Measurements from ENCODE around the gene ZBTB32.
A peak's percentile ranks its signal among the peaks of the same experiment; 100 is the strongest.

The ZBTB32 gene

DNA sequence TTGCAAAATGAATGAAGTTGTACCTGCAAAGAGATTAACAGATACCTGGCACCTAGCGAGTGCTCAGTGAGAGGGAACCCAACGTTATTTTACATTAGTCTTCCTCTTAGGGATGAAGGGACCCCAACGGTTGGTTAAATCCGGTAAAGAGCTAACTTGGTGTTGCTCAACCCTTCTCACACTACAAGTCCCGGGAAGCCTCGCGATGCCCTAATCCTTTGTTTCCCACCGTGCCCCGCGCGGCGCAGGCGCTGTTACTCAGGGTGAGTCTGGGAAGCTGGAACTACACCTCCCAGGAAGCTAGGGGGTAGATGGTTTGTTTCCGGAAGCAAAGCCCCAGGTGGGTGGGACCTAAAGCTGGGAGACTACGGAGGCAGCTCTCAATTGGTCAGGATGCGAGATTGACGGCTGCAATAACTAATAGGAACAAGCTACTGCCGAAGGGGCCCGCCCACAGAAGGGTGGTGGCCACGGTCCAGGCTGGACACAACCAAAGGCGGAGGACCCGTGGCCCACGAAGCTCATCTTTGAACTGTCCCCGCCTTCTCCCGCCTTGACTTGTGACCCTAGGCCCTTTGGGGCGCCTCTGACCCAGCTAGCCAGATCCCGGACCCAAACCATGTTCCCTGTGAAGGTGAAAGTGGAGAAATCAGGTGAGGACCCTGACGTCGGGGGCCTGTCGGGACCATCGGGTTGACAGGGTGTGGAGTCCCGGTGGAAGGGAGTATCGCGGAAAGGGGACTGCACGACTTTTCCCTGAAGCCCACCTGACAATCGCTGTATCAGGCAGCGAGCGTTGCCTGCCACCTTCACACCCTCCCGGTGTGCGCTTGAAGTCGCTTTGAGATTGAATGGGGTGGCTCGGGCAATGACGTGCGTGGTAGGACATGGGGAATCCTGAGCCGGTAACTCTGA, 44.0 kb downstream of the ZBTB32 start, which contains the start of gene LIN37:
LIN37 (plus strand) TSS at position 471 of the 915 bp plus-strand sequence; CDS start at position 620, 149 bp downstream.
- Histone ChIP-seq H3K36me3 (ENCODE audit: control insufficient read depth in 2 of 2, insufficient read depth in 1 of 2, low read length in 2 of 2) (peaks cover 20 to 51% of the 10 kb centered on the region in 2 experiments), H3K9me3 (ENCODE audit: control insufficient read depth, insufficient read depth, low read depth, low read length) (no peaks in the 10 kb centered on the region; the same call in none of the 2 replicates), H3K4me1 (ENCODE audit: control insufficient read depth, insufficient read depth, low read length) (peaks cover 30% of the 10 kb centered on the region), H3K27ac (ENCODE audit: extremely low read depth, low read depth, low read length) (peak within 1 kb of the TSS; percentile 68), H3K4me3 (ENCODE audit: low read depth, low read length) (peak within 1 kb of the TSS; percentile 63)
- CTCF ChIA-PET, result interaction anchor here (0.6 to 4.9 kb wide), 15 partner anchors 8 to 704 kb away, joined by 3 to 37 read pairs (median 4); partner anchors contain the start of gene HSPB6
- POLR2A ChIA-PET, result interaction anchor here (0.6 to 2.9 kb wide), 53 partner anchors 8 to 607 kb away, joined by 3 to 87 read pairs (median 6); partner anchors contain the start of genes ALKBH6, COX6B1, HAUS5 and HSPB6
- TF ChIP-seq ZNF704 (tag by site-specific recombination; IDR thresholded peaks at IDR 0.05) (no peak), ZBTB7A (tag by site-specific recombination; IDR thresholded peaks at IDR 0.05; ENCODE audit: low read depth) (peak; percentile 88; the same call in 1 of the 2 replicates), ZNF211 (tag by site-specific recombination; IDR thresholded peaks at IDR 0.05; ENCODE audit: low read depth) (no peak), IKZF3 (tag by site-specific recombination; IDR thresholded peaks at IDR 0.05) (no peak), ZNF416 (tag by site-specific recombination; IDR thresholded peaks at IDR 0.05) (no peak), MYNN (tag by site-specific recombination; IDR thresholded peaks at IDR 0.05; ENCODE audit: borderline replicate concordance) (no peak), KLF17 (tag by site-specific recombination; IDR thresholded peaks at IDR 0.05) (peak; percentile 73), ZNF76 (tag by site-specific recombination; IDR thresholded peaks at IDR 0.05; ENCODE audit: borderline replicate concordance, low read depth) (peak; percentile 100), YY1 (tag by site-specific recombination; IDR thresholded peaks at IDR 0.05) (peak; percentile 9; the same call in 1 of the 2 replicates), ZNF670 (tag by site-specific recombination; IDR thresholded peaks at IDR 0.05; ENCODE audit: low read depth) (no peak), ZBTB17 (tag by site-specific recombination; IDR thresholded peaks at IDR 0.05) (no peak), ZNF24 (tag by site-specific recombination; IDR thresholded peaks at IDR 0.05) (no peak), EGR2 (tag by site-specific recombination; IDR thresholded peaks at IDR 0.05; ENCODE audit: low read depth) (peak; percentile 57), ZNF610 (tag by site-specific recombination; IDR thresholded peaks at IDR 0.05; ENCODE audit: borderline replicate concordance) (peak; percentile 52; the same call in 1 of the 2 replicates), BCL11B (tag by site-specific recombination; IDR thresholded peaks at IDR 0.05; ENCODE audit: low read depth) (peak; percentile 96), GLI2 (tag by site-specific recombination; IDR thresholded peaks at IDR 0.05; ENCODE audit: borderline replicate concordance, low read depth) (no peak), GLI4 (tag by site-specific recombination; IDR thresholded peaks at IDR 0.05) (no peak), ZNF548 (tag by site-specific recombination; IDR thresholded peaks at IDR 0.05) (no peak), ZNF133 (tag by site-specific recombination; IDR thresholded peaks at IDR 0.05) (peak; percentile 48), YY2 (tag by site-specific recombination; IDR thresholded peaks at IDR 0.05) (no peak), KLF10 (tag by site-specific recombination; IDR thresholded peaks at IDR 0.05) (peak; percentile 55)
- TF ChIP-seq, protein P1, sequence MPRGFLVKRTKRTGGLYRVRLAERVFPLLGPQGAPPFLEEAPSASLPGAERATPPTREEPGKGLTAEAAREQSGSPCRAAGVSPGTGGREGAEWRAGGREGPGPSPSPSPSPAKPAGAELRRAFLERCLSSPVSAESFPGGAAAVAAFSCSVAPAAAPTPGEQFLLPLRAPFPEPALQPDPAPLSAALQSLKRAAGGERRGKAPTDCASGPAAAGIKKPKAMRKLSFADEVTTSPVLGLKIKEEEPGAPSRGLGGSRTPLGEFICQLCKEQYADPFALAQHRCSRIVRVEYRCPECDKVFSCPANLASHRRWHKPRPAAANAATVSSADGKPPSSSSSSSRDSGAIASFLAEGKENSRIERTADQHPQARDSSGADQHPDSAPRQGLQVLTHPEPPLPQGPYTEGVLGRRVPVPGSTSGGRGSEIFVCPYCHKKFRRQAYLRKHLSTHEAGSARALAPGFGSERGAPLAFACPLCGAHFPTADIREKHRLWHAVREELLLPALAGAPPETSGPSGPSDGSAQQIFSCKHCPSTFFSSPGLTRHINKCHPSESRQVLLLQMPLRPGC (tag by site-specific recombination; IDR thresholded peaks at IDR 0.05), result peak; percentile 74
- TF ChIP-seq, protein P2, sequence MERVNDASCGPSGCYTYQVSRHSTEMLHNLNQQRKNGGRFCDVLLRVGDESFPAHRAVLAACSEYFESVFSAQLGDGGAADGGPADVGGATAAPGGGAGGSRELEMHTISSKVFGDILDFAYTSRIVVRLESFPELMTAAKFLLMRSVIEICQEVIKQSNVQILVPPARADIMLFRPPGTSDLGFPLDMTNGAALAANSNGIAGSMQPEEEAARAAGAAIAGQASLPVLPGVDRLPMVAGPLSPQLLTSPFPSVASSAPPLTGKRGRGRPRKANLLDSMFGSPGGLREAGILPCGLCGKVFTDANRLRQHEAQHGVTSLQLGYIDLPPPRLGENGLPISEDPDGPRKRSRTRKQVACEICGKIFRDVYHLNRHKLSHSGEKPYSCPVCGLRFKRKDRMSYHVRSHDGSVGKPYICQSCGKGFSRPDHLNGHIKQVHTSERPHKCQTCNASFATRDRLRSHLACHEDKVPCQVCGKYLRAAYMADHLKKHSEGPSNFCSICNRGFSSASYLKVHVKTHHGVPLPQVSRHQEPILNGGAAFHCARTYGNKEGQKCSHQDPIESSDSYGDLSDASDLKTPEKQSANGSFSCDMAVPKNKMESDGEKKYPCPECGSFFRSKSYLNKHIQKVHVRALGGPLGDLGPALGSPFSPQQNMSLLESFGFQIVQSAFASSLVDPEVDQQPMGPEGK (tag by site-specific recombination; IDR thresholded peaks at IDR 0.05), result peak; percentile 74
- TF ChIP-seq, protein P3, sequence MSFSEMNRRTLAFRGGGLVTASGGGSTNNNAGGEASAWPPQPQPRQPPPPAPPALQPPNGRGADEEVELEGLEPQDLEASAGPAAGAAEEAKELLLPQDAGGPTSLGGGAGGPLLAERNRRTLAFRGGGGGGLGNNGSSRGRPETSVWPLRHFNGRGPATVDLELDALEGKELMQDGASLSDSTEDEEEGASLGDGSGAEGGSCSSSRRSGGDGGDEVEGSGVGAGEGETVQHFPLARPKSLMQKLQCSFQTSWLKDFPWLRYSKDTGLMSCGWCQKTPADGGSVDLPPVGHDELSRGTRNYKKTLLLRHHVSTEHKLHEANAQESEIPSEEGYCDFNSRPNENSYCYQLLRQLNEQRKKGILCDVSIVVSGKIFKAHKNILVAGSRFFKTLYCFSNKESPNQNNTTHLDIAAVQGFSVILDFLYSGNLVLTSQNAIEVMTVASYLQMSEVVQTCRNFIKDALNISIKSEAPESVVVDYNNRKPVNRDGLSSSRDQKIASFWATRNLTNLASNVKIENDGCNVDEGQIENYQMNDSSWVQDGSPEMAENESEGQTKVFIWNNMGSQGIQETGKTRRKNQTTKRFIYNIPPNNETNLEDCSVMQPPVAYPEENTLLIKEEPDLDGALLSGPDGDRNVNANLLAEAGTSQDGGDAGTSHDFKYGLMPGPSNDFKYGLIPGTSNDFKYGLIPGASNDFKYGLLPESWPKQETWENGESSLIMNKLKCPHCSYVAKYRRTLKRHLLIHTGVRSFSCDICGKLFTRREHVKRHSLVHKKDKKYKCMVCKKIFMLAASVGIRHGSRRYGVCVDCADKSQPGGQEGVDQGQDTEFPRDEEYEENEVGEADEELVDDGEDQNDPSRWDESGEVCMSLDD (tag by site-specific recombination; IDR thresholded peaks at IDR 0.05), result peak; percentile 63
- TF ChIP-seq, protein P4, sequence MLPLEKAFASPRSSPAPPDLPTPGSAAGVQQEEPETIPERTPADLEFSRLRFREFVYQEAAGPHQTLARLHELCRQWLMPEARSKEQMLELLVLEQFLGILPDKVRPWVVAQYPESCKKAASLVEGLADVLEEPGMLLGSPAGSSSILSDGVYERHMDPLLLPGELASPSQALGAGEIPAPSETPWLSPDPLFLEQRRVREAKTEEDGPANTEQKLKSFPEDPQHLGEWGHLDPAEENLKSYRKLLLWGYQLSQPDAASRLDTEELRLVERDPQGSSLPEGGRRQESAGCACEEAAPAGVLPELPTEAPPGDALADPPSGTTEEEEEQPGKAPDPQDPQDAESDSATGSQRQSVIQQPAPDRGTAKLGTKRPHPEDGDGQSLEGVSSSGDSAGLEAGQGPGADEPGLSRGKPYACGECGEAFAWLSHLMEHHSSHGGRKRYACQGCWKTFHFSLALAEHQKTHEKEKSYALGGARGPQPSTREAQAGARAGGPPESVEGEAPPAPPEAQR (tag by site-specific recombination; IDR thresholded peaks at IDR 0.05), result no peak

Data from HEK293 (cell line).